ENCODE data around the gene GRB7.
A peak's percentile ranks its signal among the peaks of the same experiment; 100 is the strongest.
"Not testable (repeated sequence)": the region's sequence is repeated elsewhere in the genome, so short reads cannot be mapped to it uniquely, and the experiment has no call there.

Gene GRB7

DNA sequence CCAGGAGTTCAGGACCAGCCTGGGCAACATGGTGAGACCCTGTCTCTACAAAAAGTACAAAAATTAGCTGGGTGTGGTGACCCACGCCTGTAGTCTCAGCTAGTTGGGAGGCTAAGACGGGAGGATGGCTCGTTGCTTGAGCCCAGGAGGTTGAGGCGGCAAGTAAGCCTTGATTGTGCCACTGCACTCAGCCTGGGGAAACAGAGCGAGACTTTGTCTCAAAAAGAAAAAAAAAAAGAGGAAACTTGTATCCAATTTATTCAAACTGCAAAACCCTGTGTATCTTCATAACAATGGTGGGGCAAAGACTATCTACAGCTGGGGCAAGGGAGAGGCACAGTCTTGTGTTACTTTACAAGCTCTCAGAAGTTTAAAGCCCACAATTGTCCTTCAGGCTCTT, 21.5 kb downstream of the GRB7 start:
- H3K4me3 ChIP-seq (ENCODE audit: low read depth, low read length), result no peak overlapping the region
- in situ Hi-C loops (cut with HindIII; ENCODE audit: low sequenced_read_pairs), result no loop called here
- TF ChIP-seq, protein P1, sequence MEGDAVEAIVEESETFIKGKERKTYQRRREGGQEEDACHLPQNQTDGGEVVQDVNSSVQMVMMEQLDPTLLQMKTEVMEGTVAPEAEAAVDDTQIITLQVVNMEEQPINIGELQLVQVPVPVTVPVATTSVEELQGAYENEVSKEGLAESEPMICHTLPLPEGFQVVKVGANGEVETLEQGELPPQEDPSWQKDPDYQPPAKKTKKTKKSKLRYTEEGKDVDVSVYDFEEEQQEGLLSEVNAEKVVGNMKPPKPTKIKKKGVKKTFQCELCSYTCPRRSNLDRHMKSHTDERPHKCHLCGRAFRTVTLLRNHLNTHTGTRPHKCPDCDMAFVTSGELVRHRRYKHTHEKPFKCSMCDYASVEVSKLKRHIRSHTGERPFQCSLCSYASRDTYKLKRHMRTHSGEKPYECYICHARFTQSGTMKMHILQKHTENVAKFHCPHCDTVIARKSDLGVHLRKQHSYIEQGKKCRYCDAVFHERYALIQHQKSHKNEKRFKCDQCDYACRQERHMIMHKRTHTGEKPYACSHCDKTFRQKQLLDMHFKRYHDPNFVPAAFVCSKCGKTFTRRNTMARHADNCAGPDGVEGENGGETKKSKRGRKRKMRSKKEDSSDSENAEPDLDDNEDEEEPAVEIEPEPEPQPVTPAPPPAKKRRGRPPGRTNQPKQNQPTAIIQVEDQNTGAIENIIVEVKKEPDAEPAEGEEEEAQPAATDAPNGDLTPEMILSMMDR (IDR thresholded peaks at IDR 0.05; ENCODE audit: low read depth, low read length, missing control alignments), result no peak
- no peak for DNase-seq (ENCODE audit: low read depth)

DNA sequence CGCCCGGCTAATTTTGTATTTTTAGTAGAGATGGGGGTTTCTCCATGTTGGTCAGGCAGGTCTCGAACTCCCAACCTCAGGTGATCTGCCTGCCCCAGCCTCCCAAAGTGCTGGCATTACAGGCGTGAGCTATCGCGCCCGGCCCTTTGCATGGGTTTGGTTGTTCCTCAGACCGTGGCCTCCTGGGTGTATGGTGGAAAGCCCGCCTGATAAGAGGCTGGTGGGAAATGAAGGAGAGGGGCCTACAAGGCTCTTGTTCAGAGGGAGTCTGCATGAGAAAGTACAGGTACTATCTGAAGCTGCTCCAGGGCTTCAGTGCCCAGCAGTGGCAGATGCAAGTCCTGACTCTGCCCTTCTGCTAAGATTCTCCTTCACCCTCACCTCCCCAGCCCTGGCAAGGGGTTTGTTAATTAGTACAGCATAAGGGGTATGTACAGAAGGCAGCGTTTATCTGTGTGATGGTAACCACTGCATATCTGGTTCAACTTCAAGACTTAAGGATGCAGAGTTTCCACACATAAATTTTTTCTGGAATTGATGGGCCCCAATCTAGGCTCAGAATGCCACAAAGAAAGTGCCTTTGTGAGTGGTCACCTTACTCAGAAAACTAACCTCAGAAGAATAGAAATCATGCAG, 24.2 kb downstream of the GRB7 start:
- H3K4me3 ChIP-seq (ENCODE audit: low read depth, low read length), result no peak overlapping the region
- TF ChIP-seq, protein P1 (IDR thresholded peaks at IDR 0.05; ENCODE audit: low read depth, low read length, missing control alignments), result no peak
- in situ Hi-C loops (cut with HindIII; ENCODE audit: low sequenced_read_pairs), result no loop called here
- no peak for DNase-seq (ENCODE audit: low read depth)

DNA sequence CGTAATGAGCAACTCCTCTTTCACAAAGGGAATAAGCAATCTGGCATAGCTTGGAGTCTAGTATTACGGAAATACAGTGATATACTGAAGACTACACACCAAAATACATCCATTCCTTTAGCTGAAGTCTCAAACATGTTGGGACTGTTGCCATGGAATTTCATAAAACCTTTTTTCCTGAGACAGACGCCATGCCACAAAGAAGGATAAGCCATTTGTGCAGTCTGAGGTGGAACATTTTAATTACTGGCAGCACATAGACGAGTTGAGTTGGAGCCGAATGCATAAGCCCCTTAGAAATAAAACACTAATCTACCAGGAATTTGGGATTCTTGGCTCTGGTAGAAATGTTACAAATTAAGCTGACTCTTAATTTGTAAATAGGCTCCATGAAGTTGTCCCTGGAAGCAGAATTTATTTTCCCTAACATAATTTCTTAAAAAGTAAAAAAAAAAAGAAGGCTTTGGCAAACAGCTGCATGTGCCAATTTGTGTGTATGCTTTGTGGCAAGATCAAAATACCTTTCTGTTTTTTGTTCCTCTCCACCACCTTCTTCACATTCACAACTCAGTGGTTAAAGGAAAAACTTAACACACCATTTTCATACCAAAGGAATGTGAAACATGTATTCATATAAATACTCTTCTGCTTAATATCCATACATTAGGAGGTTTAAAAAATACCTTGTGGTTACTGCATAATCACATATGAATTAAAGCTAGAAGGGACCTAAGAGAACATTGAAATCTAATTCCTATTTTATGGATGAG, 25.5 kb downstream of the GRB7 start:
- TF ChIP-seq, protein P1 (IDR thresholded peaks at IDR 0.05; ENCODE audit: low read depth, low read length, missing control alignments), result no peak
- no peak overlapping the region for H3K4me3 ChIP-seq (ENCODE audit: low read depth, low read length)
- peak; percentile 71 for DNase-seq (ENCODE audit: low read depth)
- in situ Hi-C loops (cut with HindIII; ENCODE audit: low sequenced_read_pairs), result no loop called here

DNA sequence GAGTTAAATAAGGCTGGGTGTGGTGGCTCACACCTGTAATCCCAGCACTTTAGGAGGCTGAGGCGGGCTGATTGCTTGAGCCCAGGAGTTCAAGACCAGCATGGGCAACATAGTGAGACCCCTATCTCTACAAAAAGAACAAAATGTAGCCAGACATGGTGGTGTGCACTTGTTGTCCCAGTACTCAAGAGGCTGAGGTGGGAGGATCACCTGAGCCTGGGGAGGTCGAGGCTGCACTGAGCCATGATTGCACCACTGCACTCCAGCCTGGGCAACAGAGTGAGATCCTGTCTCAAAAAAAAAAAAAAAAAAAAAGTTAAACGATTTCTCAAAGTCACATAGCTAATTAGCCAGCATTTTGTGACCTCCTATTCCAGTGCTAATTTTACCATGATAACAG, 26.4 kb downstream of the GRB7 start:
- H3K4me3 ChIP-seq (ENCODE audit: low read depth, low read length); in situ Hi-C loops (cut with HindIII; ENCODE audit: low sequenced_read_pairs); DNase-seq (ENCODE audit: low read depth): not testable (repeated sequence)

DNA sequence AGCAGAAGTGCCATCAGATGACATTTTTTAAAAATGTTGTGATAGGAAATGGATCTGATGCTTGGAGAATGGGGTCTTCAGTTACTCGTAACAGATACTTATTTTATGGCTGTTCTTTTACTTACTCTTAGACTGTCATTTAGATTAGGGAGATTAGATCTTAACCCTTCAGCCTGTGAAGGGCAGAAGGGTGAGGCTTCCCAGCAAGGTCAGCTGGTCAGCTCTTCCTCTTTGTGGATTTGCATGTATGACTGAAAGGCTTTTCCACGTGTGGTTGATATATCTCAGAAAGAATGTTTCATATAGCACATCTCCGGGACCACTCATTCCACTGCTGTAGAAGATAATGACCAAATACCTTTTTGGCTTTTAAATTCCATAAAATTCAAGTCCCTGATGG, 27.4 kb downstream of the GRB7 start:
- in situ Hi-C loops (cut with HindIII; ENCODE audit: low sequenced_read_pairs), result no loop called here

DNA sequence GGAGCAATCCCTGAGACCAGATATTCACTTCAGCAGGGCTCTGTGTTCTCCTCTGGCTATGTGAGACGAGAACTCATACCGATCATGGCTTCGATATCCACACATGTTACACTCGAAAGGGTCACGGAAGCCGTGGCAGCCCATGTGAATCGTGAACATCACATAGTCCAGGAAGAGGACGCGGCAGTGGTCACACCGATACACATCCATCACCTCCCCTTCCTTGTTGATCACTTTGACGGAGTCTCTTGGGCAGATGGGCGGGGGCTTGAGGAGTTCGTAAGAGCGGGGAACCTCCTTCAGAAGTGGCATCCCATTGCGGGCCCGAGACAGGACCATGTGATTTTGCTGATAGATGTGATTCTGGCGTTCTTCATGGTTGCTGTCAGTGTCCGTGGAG, 28.0 kb downstream of the GRB7 start:
- in situ Hi-C loops (cut with HindIII; ENCODE audit: low sequenced_read_pairs), result no loop called here
- no peak overlapping the region for H3K4me3 ChIP-seq (ENCODE audit: low read depth, low read length)
- TF ChIP-seq, protein P1 (IDR thresholded peaks at IDR 0.05; ENCODE audit: low read depth, low read length, missing control alignments), result no peak
- DNase-seq (ENCODE audit: low read depth), result no peak

More for the DNA sequence above, 27.4 kb downstream of the GRB7 start:
- no peak for DNase-seq (ENCODE audit: low read depth)
- TF ChIP-seq, protein P1 (IDR thresholded peaks at IDR 0.05; ENCODE audit: low read depth, low read length, missing control alignments), result no peak
- H3K4me3 ChIP-seq (ENCODE audit: low read depth, low read length), result no peak overlapping the region

DNA sequence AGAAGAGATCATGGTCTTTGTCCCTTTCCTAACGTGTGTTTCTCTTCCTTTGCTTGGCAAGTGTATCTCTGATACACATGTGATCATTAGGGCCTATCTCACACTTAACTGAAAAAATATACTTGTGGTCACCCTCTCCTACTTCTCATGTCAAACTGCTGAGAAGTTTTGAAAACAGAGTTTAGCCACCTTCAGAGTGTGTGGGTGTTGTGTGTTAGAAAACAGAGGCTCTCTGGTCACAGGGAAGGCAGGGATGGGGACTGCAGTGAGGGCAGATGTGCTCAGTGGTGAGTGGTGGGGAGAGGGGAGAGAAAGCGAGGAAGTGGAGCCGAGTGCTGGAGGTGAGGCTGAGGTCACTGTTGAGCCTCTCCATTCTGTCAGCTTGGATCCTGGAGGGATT, 29.4 kb downstream of the GRB7 start:
- DNase-seq (ENCODE audit: low read depth), result no peak
- TF ChIP-seq, protein P1 (IDR thresholded peaks at IDR 0.05; ENCODE audit: low read depth, low read length, missing control alignments), result no peak
- in situ Hi-C loops (cut with HindIII; ENCODE audit: low sequenced_read_pairs), result no loop called here

More for the DNA sequence above, 29.4 kb downstream of the GRB7 start:
- H3K4me3 ChIP-seq (ENCODE audit: low read depth, low read length), result no peak overlapping the region

Data from astrocyte of the cerebellum (primary cell).